ENCODE results near the gene MTF2. TPM values are rescaled to one million over a fixed set of nuclear protein-coding genes. Genes with fewer than 3 reads are reported as not detected.

The MTF2 gene
- total RNA-seq, 1 experiment from 2014 or later, result 110 TPM

GRCh38 chr1:93120614-93121013, 41.5 kb downstream of the MTF2 start:
- H2BK20ac ChIP-seq (ENCODE audit: low read depth, low read length, poor library complexity, severe bottlenecking), result no peak overlapping the region
- no peak overlapping the region for H3K4ac ChIP-seq (ENCODE audit: low read depth, low read length)
- no peak overlapping the region for H4K91ac ChIP-seq (ENCODE audit: insufficient read length, low read depth, low read length)
- peaks cover 23 to 62% (median 61%) of the 10 kb centered on the region in 3 experiments for H3K36me3 Mint-ChIP-seq (ENCODE audit: insufficient read depth in 1 of 3, low read depth in 3 of 3)
- no peak overlapping the region for H3K9ac ChIP-seq (ENCODE audit: extremely low read depth, insufficient read length, low read length)
- no peak overlapping the region for H2AK5ac ChIP-seq (ENCODE audit: insufficient read length, low read length)
- no peak overlapping the region for H4K5ac ChIP-seq (ENCODE audit: insufficient read length, low read depth, low read length)
- peaks cover 24 to 28% of the 10 kb centered on the region in 2 experiments for H3K4me1 Mint-ChIP-seq
- no peak overlapping the region for H2BK120ac ChIP-seq (ENCODE audit: low read depth, low read length, poor library complexity, severe bottlenecking)
- no peak overlapping the region for H2AFZ ChIP-seq (ENCODE audit: low read length)
- no peak for DNase-seq
- no peak overlapping the region for H4K8ac ChIP-seq (replicated peaks; ENCODE audit: insufficient read length, low read depth, low read length)
- TF ChIP-seq CTCF (conservative IDR thresholded peaks at IDR 0.05), result no peak
- H3K79me1 ChIP-seq (ENCODE audit: insufficient read depth, low read depth, low read length, poor library complexity, severe bottlenecking), result no peaks in the 10 kb centered on the region
- H3T11ph ChIP-seq (ENCODE audit: low read length), result no peak overlapping the region
- no peaks in the 10 kb centered on the region for H3K23me2 ChIP-seq (ENCODE audit: insufficient read length, low read depth, low read length, poor library complexity, severe bottlenecking)
- H2BK12ac ChIP-seq (ENCODE audit: insufficient read length, low read depth, low read length), result no peak overlapping the region
- H4K20me1 ChIP-seq (ENCODE audit: control insufficient read depth, insufficient read depth, insufficient read length), result no peaks in the 10 kb centered on the region
- no peaks in the 10 kb centered on the region for H3K27me3 ChIP-seq (ENCODE audit: insufficient read depth, low read length)
- H3K4me1 ChIP-seq (ENCODE audit: insufficient read depth, low read length), result no peaks in the 10 kb centered on the region; the same call in 1 of the 2 replicates
- no peak overlapping the region for H3K4me2 ChIP-seq (ENCODE audit: insufficient read depth, insufficient read length, low read length)
- H3K27me3 Mint-ChIP-seq (ENCODE audit: low read depth), result no peaks in the 10 kb centered on the region
- peaks cover 1% of the 10 kb centered on the region; the same call in 1 of the 2 replicates for H3K79me2 ChIP-seq (ENCODE audit: insufficient read depth, low read length)
- no peak overlapping the region for H3K4me3 Mint-ChIP-seq
- H2BK15ac ChIP-seq (ENCODE audit: low read depth, low read length), result no peak overlapping the region
- no peak overlapping the region for H3K18ac ChIP-seq (ENCODE audit: insufficient read length, low read depth, low read length)
- no peaks in the 10 kb centered on the region for H3K9me3 Mint-ChIP-seq
- no peak overlapping the region for H3K56ac ChIP-seq (ENCODE audit: insufficient read length, low read depth, low read length)
- H3K23ac ChIP-seq (ENCODE audit: insufficient read length, low read depth, low read length), result no peak overlapping the region
- H3K27ac ChIP-seq (ENCODE audit: insufficient read length, low read depth, low read length), result no peak overlapping the region
- no peaks in the 10 kb centered on the region for H3K9me3 ChIP-seq (ENCODE audit: control insufficient read depth, low read depth, low read length)
- H2BK5ac ChIP-seq (ENCODE audit: insufficient read length, low read length), result no peak overlapping the region
- no peak overlapping the region for H3K14ac ChIP-seq (ENCODE audit: insufficient read depth, low read length)
- peak overlapping the region in 2 of 3 experiments; percentile 48 to 58; a peak in 3 of 7 replicates for H3K27ac Mint-ChIP-seq
